Thymus (tissue), 11 donors: ENCODE data around the gene ACAP3. TPM values are rescaled to one million over a fixed set of nuclear protein-coding genes. Genes with fewer than 3 reads are reported as not detected.

ENCODE experiments used
- DNase-seq, 9 donors: peaks; one replicate each; pipeline ENCODE4 v3.0.0-alpha.2; 2013; ENCODE audit warnings: low spot score in 9 of 9, low read depth in 6 of 9, missing footprints in 1 of 9
- H3K27ac ChIP-seq, 2 donors: one replicate each; pipeline ENCODE4 v1.5.1; 2013; ENCODE audit warnings: control low read depth in 1 of 2, low read depth in 1 of 2, low read length in 1 of 2, mild to moderate bottlenecking in 1 of 2, moderate library complexity in 1 of 2
- H3K27me3 ChIP-seq, 2 donors: one replicate each; pipeline ENCODE4 v1.5.1; 2013; ENCODE audit warnings: low read length in 1 of 2; ENCODE audit not compliant: control insufficient read depth in 2 of 2, insufficient read depth in 1 of 2
- H3K36me3 ChIP-seq, 2 donors: one replicate each; pipeline ENCODE4 v1.5.1; 2013; ENCODE audit warnings: low read length in 1 of 2, mild to moderate bottlenecking in 1 of 2, moderate library complexity in 1 of 2; ENCODE audit not compliant: control insufficient read depth in 2 of 2, insufficient read depth in 2 of 2
- H3K4me1 ChIP-seq, 2 donors: one replicate each; pipeline ENCODE4 v1.5.1; 2013; ENCODE audit warnings: low read length in 2 of 2; ENCODE audit not compliant: control insufficient read depth in 2 of 2, insufficient read depth in 2 of 2
- H3K4me3 ChIP-seq, 2 donors: one replicate each; pipeline ENCODE4 v1.5.1; 2013; ENCODE audit warnings: low read length in 2 of 2, control low read depth in 1 of 2, mild to moderate bottlenecking in 1 of 2
- H3K9me3 ChIP-seq, 2 donors: one replicate each; pipeline ENCODE4 v1.5.1; 2013; ENCODE audit warnings: low read length in 1 of 2, mild to moderate bottlenecking in 1 of 2; ENCODE audit not compliant: control insufficient read depth in 2 of 2, insufficient read depth in 1 of 2
- WGBS: extraction: QIAGEN DNeasy Blood & Tissue Kit; methylation state at CpG from one replicate; pipeline ENCODE4 v1.1.7; 2013; 5-methylcytosine and 5-hydroxymethylcytosine counted together
- polyA plus RNA-seq: library from polyadenylated mRNA; stranded (reverse); fragments of 200-250 nt; gene quantifications from one replicate; pipeline ENCODE4 v1.2.3, GENCODE V29; 2013
- total RNA-seq: library from RNA; stranded (reverse); fragments of 120-200 nt; gene quantifications from one replicate; pipeline ENCODE4 v1.2.4, GENCODE V29; 2013
- donor health status: healthy.

ACAP3 gene
- total and polyA plus RNA-seq, 2 donors: 15.5 to 58.8 TPM

DNA sequence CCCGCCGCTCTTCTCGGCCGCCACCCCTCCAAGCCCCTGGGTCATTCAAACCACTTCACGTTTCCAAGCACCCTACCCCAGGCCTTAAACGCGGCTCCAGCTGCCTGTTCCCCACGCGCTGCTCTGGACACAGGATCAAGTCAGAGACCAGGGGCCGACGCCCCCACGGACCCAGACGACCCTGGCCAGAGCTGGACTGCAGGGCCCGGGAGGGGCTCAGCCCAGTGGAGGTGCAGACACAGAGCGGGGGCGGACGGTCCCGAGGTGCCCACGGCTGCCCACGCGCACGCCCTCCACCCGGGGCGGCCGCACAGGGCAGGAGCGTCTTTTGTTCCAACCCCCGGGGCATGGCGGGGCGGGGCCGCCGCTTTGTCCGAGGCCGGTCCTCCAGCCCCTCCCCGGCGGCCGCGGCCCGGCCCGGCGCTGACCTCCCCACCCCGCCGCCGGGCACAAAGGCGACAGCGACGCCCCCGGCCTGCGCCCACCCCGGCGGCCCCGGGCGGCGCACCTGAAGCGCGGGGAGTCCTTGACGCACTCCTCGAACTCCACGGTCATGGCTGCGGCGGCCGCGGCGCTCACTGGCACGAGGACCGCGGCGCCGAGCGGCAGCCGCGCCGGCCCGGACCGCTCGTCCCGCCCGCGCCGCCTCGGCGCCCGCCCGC lies 338 bp downstream of the ACAP3 start:
- Histone ChIP-seq H3K36me3 (peaks cover 20 to 23% of the 10 kb centered on the region in 2 donors), H3K27me3 (peaks cover 0 to 4% of the 10 kb centered on the region in 2 donors), H3K27ac (peak overlapping the region in 1 of 2 donors; percentile 97), H3K9me3 (peaks cover 0 to 3% of the 10 kb centered on the region in 2 donors), H3K4me3 (peak overlapping the region; percentile 63 to 82), H3K4me1 (peaks cover 27 to 36% of the 10 kb centered on the region in 2 donors)
- peak in 2 of 9 donors; percentile 15 to 30 for DNase-seq
- 2% methylated on average over 83 of the region's 83 CpGs for WGBS

DNA sequence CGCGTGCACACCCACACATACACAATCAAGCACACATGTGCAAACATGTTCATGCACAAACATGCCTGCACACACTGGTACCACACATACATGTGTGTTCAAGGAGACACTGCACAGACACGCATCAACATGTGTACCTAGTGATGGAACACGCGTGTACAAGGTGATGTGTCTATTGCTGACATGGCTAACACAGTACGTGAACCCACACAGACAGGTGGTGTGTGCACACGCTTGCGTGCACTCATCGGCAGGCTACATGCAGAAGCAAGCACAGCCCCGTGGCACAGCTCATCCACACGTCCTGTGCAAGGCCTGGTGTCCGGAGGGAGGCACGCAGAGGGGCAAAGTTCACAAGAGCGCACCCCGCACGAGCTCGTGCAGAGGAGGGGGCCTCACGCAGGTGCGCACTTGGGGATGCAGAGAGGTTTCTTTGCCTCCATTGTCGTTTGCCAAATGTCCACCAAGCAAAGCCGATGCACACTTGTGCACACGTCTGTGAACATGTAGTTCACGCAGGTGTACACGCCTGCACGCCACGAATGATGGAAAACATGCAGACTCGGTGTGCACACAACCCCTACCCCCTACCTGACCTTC lies 969 bp downstream of the ACAP3 start:
- Histone ChIP-seq H3K9me3 (peaks cover 0 to 3% of the 10 kb centered on the region in 2 donors), H3K27me3 (peaks cover 0 to 4% of the 10 kb centered on the region in 2 donors), H3K36me3 (peaks cover 13 to 17% of the 10 kb centered on the region in 2 donors), H3K4me3 (peak overlapping the region; percentile 63 to 82), H3K27ac (peak overlapping the region in 1 of 2 donors; percentile 7), H3K4me1 (peaks cover 27 to 36% of the 10 kb centered on the region in 2 donors)
- DNase-seq: peak in 1 of 9 donors; percentile 24
- WGBS: 67% methylated on average over 27 of the region's 27 CpGs

GRCh38 chr1:1306070-1306660 lies 1.6 kb downstream of the ACAP3 start:
- H3K27me3 ChIP-seq: peaks cover 0 to 4% of the 10 kb centered on the region in 2 donors
- peak in 1 of 9 donors; percentile 43 for DNase-seq
- H3K4me1 ChIP-seq: peaks cover 27 to 36% of the 10 kb centered on the region in 2 donors
- peaks cover 0 to 3% of the 10 kb centered on the region in 2 donors for H3K9me3 ChIP-seq
- H3K36me3 ChIP-seq: peaks cover 7 to 11% of the 10 kb centered on the region in 2 donors
- WGBS: 46% methylated on average over 11 of the region's 11 CpGs
- peak overlapping the region; percentile 9 to 94 for H3K27ac ChIP-seq
- peak overlapping the region; percentile 44 to 63 for H3K4me3 ChIP-seq

- peak in 8 of 9 donors; percentile 49 to 87 (median 70) for DNase-seq
- Histone ChIP-seq H3K27ac (peak overlapping the region; percentile 91 to 94), H3K4me3 (peak overlapping the region; percentile 44 to 63), H3K4me1 (peaks cover 27 to 36% of the 10 kb centered on the region in 2 donors), H3K36me3 (peaks cover 3 to 4% of the 10 kb centered on the region in 2 donors), H3K9me3 (peaks cover 0 to 4% of the 10 kb centered on the region in 2 donors), H3K27me3 (peaks cover 0 to 4% of the 10 kb centered on the region in 2 donors)
- 10% methylated on average over 25 of the region's 25 CpGs for WGBS
These were observed 2.2 kb downstream of the ACAP3 start for GRCh38 chr1:1305300-1306069.

DNA sequence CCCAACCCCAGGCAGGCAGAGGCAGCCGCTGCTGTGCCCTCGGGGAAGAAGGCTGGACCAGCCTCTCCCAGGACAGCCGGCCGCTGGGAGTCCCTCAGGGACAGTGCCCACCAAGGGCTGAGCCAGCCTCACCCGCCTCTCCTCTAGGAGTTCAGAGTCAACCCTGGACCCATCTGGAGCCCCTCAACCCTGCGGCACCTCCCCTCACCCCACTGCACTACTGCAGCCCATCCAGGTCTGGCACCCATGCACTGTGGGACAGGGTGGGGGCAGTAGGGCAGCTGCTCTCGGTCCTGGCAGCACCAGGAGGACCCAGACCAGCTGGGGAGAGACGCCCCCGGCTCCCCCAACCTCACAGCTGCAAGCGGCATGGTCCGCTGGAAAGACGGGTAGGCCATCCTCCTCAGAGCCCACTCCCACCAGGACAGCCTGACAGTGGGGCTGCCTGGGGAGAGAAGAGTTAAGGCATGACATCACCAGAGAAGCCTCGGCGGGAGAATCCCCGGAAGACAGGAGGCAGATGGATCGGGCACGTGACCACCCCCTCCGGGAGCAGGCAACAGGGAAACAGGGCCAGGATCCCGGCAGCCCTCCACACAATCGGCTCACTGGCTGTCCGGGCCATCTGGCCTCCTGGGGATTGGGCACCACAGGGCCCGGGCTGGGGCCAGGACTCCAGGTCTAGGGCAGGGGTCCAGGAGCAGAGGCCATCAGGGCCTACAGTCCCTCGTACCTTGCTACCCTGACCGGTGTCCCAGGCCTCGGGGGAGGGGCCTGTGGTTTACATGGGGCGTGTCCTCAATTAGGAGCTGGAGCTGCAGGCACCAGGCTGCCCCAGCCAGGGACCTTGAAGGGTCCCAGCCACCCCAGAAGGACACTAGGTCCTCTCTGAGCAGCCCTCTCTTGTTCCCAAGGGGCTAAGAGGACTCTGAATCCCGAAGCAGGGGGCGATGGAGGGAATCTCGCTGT lies 3.1 kb downstream of the ACAP3 start:
- peak overlapping the region; percentile 91 to 94 for H3K27ac ChIP-seq
- H3K36me3 ChIP-seq: no peaks in the 10 kb centered on the region
- H3K27me3 ChIP-seq: peaks cover 0 to 4% of the 10 kb centered on the region in 2 donors
- peaks cover 26 to 36% of the 10 kb centered on the region in 2 donors for H3K4me1 ChIP-seq
- peak overlapping the region in 1 of 2 donors; percentile 11 for H3K4me3 ChIP-seq
- WGBS: 65% methylated on average over 29 of the region's 29 CpGs
- peaks cover 0 to 10% of the 10 kb centered on the region in 2 donors for H3K9me3 ChIP-seq
- peak in 1 of 9 donors; percentile 24 for DNase-seq

GRCh38 chr1:1303736-1304135 lies 4.0 kb downstream of the ACAP3 start:
- Histone ChIP-seq H3K4me1 (peaks cover 18 to 30% of the 10 kb centered on the region in 2 donors), H3K4me3 (no peak overlapping the region), H3K27ac (no peak overlapping the region), H3K27me3 (no peaks in the 10 kb centered on the region), H3K9me3 (peaks cover 0 to 10% of the 10 kb centered on the region in 2 donors), H3K36me3 (no peaks in the 10 kb centered on the region)
- 98% methylated on average over 13 of the region's 13 CpGs for WGBS
- no peak for DNase-seq

- H3K36me3 ChIP-seq: peaks cover 0 to 1% of the 10 kb centered on the region in 2 donors
- no peak overlapping the region for H3K4me3 ChIP-seq
- H3K4me1 ChIP-seq: peaks cover 17 to 30% of the 10 kb centered on the region in 2 donors
- no peaks in the 10 kb centered on the region for H3K27me3 ChIP-seq
- whole genome bisulfite sequencing: 95% methylated on average over 31 of the region's 31 CpGs
- peaks cover 0 to 10% of the 10 kb centered on the region in 2 donors for H3K9me3 ChIP-seq
- H3K27ac ChIP-seq: no peak overlapping the region
- no peak for DNase-seq
These were observed 4.7 kb downstream of the ACAP3 start for GRCh38 chr1:1302951-1303509.
